GM21619 (cell line): ENCODE measurements around the gene ANKS1A.

Experiments used
- ATAC-seq: cut with Tn5 transposase; IDR thresholded peaks from one replicate; pipeline ENCODE4 v1.9.1; 2021; ENCODE audit not compliant: unreplicated experiment

Gene ANKS1A

GRCh38 chr6:35080821-35081425 lies 191.9 kb downstream of the ANKS1A start:
- no peak for ATAC-seq

GRCh38 chr6:35081426-35081851 lies 192.4 kb downstream of the ANKS1A start:
- ATAC-seq: no peak

- no peak for ATAC-seq
Measured at GRCh38 chr6:35082046-35082732, 193.1 kb downstream of the ANKS1A start.

GRCh38 chr6:35082733-35083403 lies 193.8 kb downstream of the ANKS1A start:
- ATAC-seq: no peak

- ATAC-seq: no peak
Measured at GRCh38 chr6:35083507-35083906, 194.5 kb downstream of the ANKS1A start.

GRCh38 chr6:35084041-35084491 lies 195.0 kb downstream of the ANKS1A start:
- no peak for ATAC-seq

- ATAC-seq: no peak
Measured at GRCh38 chr6:35084511-35085203, 195.6 kb downstream of the ANKS1A start.

- ATAC-seq: no peak
Measured at GRCh38 chr6:35085359-35086281, 196.6 kb downstream of the ANKS1A start.

- ATAC-seq: no peak
Measured at GRCh38 chr6:35086282-35086632, 197.2 kb downstream of the ANKS1A start.

GRCh38 chr6:35086636-35087360 lies 197.7 kb downstream of the ANKS1A start:
- no peak for ATAC-seq

- no peak for ATAC-seq
Measured at GRCh38 chr6:35087361-35088280, 198.6 kb downstream of the ANKS1A start.

GRCh38 chr6:35088281-35089215 lies 199.5 kb downstream of the ANKS1A start:
- ATAC-seq: no peak

GRCh38 chr6:35089216-35089934 lies 200.3 kb downstream of the ANKS1A start:
- no peak for ATAC-seq

- ATAC-seq: no peak
Measured at GRCh38 chr6:35089935-35090505, 201.0 kb downstream of the ANKS1A start.

GRCh38 chr6:35090734-35091133 lies 201.7 kb downstream of the ANKS1A start:
- ATAC-seq: no peak

GRCh38 chr6:35091346-35092083 lies 202.5 kb downstream of the ANKS1A start:
- ATAC-seq: no peak
